ENCODE data around the gene AK1. TPM values are rescaled to one million over a fixed set of nuclear protein-coding genes. Genes with fewer than 3 reads are reported as not detected.
A peak's percentile ranks its signal among the peaks of the same experiment; 100 is the strongest.

Gene AK1
- total and polyA plus RNA-seq, 2 of the 13 experiments (the other 11 are each of a cell fraction or from before 2014, with no cell fraction given), result 19.1 to 32.8 TPM

- Histone ChIP-seq H3K9me3 (ENCODE audit: low read length) (peaks cover 17% of the 10 kb centered on the region), H3K4me1 (ENCODE audit: insufficient read depth, low read length) (peaks cover 49% of the 10 kb centered on the region), H3K4me3 (replicated peaks in 1 of 3; ENCODE audit: insufficient read depth in 1 of 3, low read depth in 2 of 3, low read length in 3 of 3) (peak overlapping the region; percentile 48 to 71 (median 56)), H3K27me3 (ENCODE audit: control insufficient read depth in 1 of 2, insufficient read depth in 2 of 2, low read length in 2 of 2) (no peaks in the 10 kb centered on the region), H3K4me2 (ENCODE audit: low read depth, low read length) (peak overlapping the region; percentile 86), H2AFZ (ENCODE audit: low read length) (no peak overlapping the region), H4K20me1 (ENCODE audit: insufficient read depth, low read length) (no peaks in the 10 kb centered on the region), H3K27ac (ENCODE audit: extremely low read length, insufficient read depth, low read length) (peak overlapping the region; percentile 92), H3K79me2 (ENCODE audit: insufficient read depth, low read length) (peaks cover 19% of the 10 kb centered on the region), H3K9ac (ENCODE audit: insufficient read depth, low read depth, low read length) (peak overlapping the region; percentile 75), H3K36me3 (replicated peaks in 1 of 2; ENCODE audit: control insufficient read depth in 1 of 2, insufficient read depth in 2 of 2, low read length in 2 of 2) (peaks cover 26 to 42% of the 10 kb centered on the region in 2 experiments)
- intact Hi-C loops (cut with micrococcal nuclease; ENCODE audit: unreplicated experiment), result no loop called here
- POLR2A ChIA-PET, result interaction anchor here (0.6 to 3.8 kb wide), 26 partner anchors 9 to 787 kb away, joined by 3 to 55 read pairs (median 4); partner anchors contain the start of genes AK1, SLC2A8, ST6GALNAC4 and TOR2A
- WGBS (ENCODE audit: low lambda C conversion rate), result 0% methylated on average over 6 of the region's 19 CpGs
- in situ Hi-C loops (cut with HindIII; ENCODE audit: extremely low pct_ligation_motif_present, low pct_unique_long_range_greater_than_20kb), result no loop called here
- no TSS peak for BruUV-seq (replicated peaks)
- peak; percentile 95 for DNase-seq (ENCODE audit: low spot score)
- peak; percentile 93 for ATAC-seq
- FAIRE-seq, result peak; percentile 90
- CTCF ChIA-PET (ENCODE audit: low intra/inter-chr PET ratio, low total read pairs), result no interaction called here
- TF ChIP-seq MED13 (CRISPR knock-in tag; IDR thresholded peaks at IDR 0.05) (no peak), ZNF747 (CRISPR knock-in tag; IDR thresholded peaks at IDR 0.05; ENCODE audit: borderline replicate concordance) (no peak), ZNF205 (CRISPR knock-in tag; IDR thresholded peaks at IDR 0.05) (0 out of 2 replicates have a peak, but pooled peaks have one; percentile 47), RELA (CRISPR knock-in tag; IDR thresholded peaks at IDR 0.05) (no peak), GATAD2A (CRISPR knock-in tag; IDR thresholded peaks at IDR 0.05) (peak; percentile 81; the same call in 1 of the 2 replicates), NONO (IDR thresholded peaks at IDR 0.05) (no peak), NONO (CRISPR knock-in tag; conservative IDR thresholded peaks at IDR 0.05) (no peak), ZNF296 (CRISPR knock-in tag; conservative IDR thresholded peaks at IDR 0.05) (no peak), ZNF773 (CRISPR knock-in tag; IDR thresholded peaks at IDR 0.05; ENCODE audit: borderline replicate concordance) (no peak), ZNF282 (IDR thresholded peaks at IDR 0.05; ENCODE audit: partially characterized antibody) (no peak), ZNF331 (CRISPR knock-in tag; IDR thresholded peaks at IDR 0.05) (peak; percentile 36; the same call in 1 of the 2 replicates), MAZ (IDR thresholded peaks at IDR 0.05; ENCODE audit: borderline replicate concordance, low read depth, low read length) (peak; percentile 51; the same call in 1 of the 2 replicates), MAZ (CRISPR knock-in tag; IDR thresholded peaks at IDR 0.05; ENCODE audit: low read depth) (no peak), NR0B2 (CRISPR knock-in tag; IDR thresholded peaks at IDR 0.05) (no peak), FOXM1 (CRISPR knock-in tag; IDR thresholded peaks at IDR 0.05) (no peak), ZSCAN25 (CRISPR knock-in tag; IDR thresholded peaks at IDR 0.05) (no peak; the same call in none of the 2 replicates), USF2 (IDR thresholded peaks at IDR 0.05; ENCODE audit: low read depth, low read length) (no peak), USF2 (CRISPR knock-in tag; IDR thresholded peaks at IDR 0.05; ENCODE audit: borderline replicate concordance) (no peak), TFDP1 (CRISPR knock-in tag; IDR thresholded peaks at IDR 0.05; ENCODE audit: borderline replicate concordance) (peak; percentile 25; the same call in 1 of the 2 replicates), PRPF4 (IDR thresholded peaks at IDR 0.05; ENCODE audit: low read depth, low read length, poor library complexity, severe bottlenecking) (no peak), FOXP4 (CRISPR knock-in tag; IDR thresholded peaks at IDR 0.05) (peak; percentile 80)
These were observed 19.8 kb upstream of the AK1 start for GRCh38 chr9:127897193-127897692.

All from HepG2 (cell line).